Thoracic aorta (tissue), 2 donors: Measurements from ENCODE around the gene GORASP1. TPM values are rescaled to one million over a fixed set of nuclear protein-coding genes. Genes with fewer than 3 reads are reported as not detected.

Experiments
- ATAC-seq: fragments of 150-250 bp; one replicate; pipeline ENCODE4 v1.8.0; 2017; ENCODE audit warnings: low read depth; ENCODE audit not compliant: insufficient number of reproducible peaks, low FRiP score
- DNase-seq: peaks from one replicate; pipeline ENCODE4 v3.0.0-alpha.2; 2020; ENCODE audit warnings: low spot score
- H3K27ac ChIP-seq, 2 donors: fragments of 200-600 bp; sonication (generic); 1 replicate in 1 of 2; 2 replicates in 1 of 2; pipeline ENCODE4 v1.5.1; 2016; ENCODE audit warnings: mild to moderate bottlenecking in 2 of 2, moderate library complexity in 2 of 2
- H3K27me3 ChIP-seq: fragments of 200-600 bp; sonication (generic); replicated peaks from 2 replicates; pipeline ENCODE4 v1.6.0; 2016; ENCODE audit warnings: mild to moderate bottlenecking; ENCODE audit not compliant: insufficient read depth
- H3K36me3 ChIP-seq: fragments of 200-600 bp; sonication (generic); one replicate; pipeline ENCODE4 v1.5.1; 2016
- H3K4me1 ChIP-seq, 2 donors: fragments of 200-600 bp; sonication (generic); 1 replicate in 1 of 2; 2 replicates in 1 of 2; pipeline versions ENCODE4 v1.5.1 to v1.6.0; 2016; ENCODE audit warnings: low read depth in 2 of 2, mild to moderate bottlenecking in 1 of 2; ENCODE audit not compliant: control insufficient read depth in 1 of 2
- H3K4me3 ChIP-seq: fragments of 200-600 bp; sonication (generic); 2 replicates; pipeline ENCODE4 v1.5.1; 2016; ENCODE audit warnings: mild to moderate bottlenecking
- H3K9me3 ChIP-seq: fragments of 200-600 bp; sonication (generic); 2 replicates; pipeline ENCODE4 v1.5.1; 2016
- total RNA-seq, 2 donors: library from RNA; depleted of rRNA; stranded (reverse); fragments of >200 nt; gene quantifications; one replicate each; pipeline versions ENCODE4 v1.1.0 to v1.2.3, GENCODE V29; 2016
- TF ChIP-seq, protein P1 (sequence below): fragments of 200-600 bp; sonication (generic); IDR thresholded peaks from one replicate; pipeline ENCODE4 v1.5.1; 2019; ENCODE audit warnings: antibody characterized with exemption

Gene GORASP1
- total RNA-seq, 2 donors from 2014 or later: 59.3 to 84.6 TPM

DNA sequence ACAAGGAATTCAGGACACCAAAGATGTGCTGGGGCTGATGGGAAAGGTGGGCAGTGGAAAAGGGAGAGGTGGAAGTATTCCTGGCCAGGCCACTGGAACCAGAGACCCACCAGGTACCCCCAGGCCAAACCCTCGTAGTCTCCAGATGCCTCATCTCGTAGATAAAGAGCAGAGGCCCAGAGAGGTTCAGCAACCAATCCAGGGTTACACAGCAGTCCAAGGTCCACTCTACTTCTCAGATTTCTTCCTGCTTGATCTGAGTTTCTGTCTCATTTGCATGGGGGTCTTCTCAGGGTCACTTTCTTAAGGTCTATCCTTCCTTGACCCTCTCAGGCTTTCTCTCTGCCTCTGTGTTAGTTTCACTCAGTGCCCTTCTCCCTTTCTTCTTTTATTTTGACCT, 5.1 kb upstream of the GORASP1 start:
- TF ChIP-seq, protein P1, sequence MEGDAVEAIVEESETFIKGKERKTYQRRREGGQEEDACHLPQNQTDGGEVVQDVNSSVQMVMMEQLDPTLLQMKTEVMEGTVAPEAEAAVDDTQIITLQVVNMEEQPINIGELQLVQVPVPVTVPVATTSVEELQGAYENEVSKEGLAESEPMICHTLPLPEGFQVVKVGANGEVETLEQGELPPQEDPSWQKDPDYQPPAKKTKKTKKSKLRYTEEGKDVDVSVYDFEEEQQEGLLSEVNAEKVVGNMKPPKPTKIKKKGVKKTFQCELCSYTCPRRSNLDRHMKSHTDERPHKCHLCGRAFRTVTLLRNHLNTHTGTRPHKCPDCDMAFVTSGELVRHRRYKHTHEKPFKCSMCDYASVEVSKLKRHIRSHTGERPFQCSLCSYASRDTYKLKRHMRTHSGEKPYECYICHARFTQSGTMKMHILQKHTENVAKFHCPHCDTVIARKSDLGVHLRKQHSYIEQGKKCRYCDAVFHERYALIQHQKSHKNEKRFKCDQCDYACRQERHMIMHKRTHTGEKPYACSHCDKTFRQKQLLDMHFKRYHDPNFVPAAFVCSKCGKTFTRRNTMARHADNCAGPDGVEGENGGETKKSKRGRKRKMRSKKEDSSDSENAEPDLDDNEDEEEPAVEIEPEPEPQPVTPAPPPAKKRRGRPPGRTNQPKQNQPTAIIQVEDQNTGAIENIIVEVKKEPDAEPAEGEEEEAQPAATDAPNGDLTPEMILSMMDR: no peak
- DNase-seq (no peak), ATAC-seq (no peak)
- Histone ChIP-seq H3K4me1 (peaks cover 0 to 12% of the 10 kb centered on the region in 2 donors), H3K36me3 (no peaks in the 10 kb centered on the region), H3K27ac (no peak overlapping the region), H3K9me3 (no peaks in the 10 kb centered on the region), H3K4me3 (no peak overlapping the region), H3K27me3 (no peaks in the 10 kb centered on the region)

DNA sequence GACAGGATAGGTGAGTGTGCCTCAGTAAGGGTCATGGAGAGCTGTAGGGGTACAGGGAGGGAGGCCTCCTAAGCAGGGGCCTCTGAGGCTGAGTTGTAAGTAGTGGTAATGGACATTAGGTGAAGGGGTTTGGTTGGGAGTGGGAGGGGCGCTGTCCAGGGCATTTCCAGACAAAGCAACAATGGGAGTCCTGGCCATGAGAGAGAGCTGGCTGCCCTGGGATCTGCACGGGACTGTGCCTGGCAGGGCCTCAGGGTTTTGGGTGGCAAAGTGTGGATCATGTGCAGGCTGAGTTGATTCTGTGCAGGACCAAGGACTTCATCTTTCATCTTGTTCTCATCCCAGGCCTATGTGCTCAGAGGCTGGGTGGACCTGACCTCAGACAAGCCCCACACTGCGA, 4.7 kb upstream of the GORASP1 start:
- Histone ChIP-seq H3K9me3 (no peaks in the 10 kb centered on the region), H3K4me3 (no peak overlapping the region), H3K36me3 (no peaks in the 10 kb centered on the region), H3K4me1 (peaks cover 0 to 12% of the 10 kb centered on the region in 2 donors), H3K27me3 (no peaks in the 10 kb centered on the region), H3K27ac (no peak overlapping the region)
- TF ChIP-seq, protein P1: no peak
- DNase-seq (no peak), ATAC-seq (no peak)

DNA sequence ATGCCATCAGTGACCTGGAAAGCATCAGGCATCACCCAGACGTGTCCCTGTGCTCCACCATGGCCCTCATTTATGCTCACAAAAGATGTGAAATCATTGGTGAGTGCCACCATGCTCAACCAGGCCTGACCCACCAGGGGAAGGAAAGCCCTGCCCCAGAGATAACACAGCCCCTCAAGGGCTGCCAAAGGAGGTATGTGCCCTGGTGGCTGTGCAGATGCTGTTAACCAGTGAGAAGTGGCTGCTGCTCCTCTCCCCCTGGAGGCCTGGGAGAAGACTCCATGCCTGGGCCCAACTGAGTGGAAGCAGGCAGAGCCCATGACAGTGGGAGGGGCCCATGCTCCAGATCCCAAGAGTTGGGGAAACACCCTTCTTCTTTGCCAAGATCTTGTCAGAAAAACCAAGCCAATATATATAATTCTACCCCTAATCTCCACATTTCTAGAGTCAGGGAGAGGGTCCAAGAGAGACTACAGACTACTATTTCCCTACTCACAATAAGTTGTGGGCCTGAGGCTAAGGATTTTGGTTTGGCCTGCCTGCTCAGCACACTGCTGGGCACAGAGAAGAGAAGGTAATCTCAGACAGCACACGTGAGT, 2.7 kb upstream of the GORASP1 start:
- no peaks in the 10 kb centered on the region for H3K27me3 ChIP-seq
- H3K4me1 ChIP-seq: peaks cover 11 to 25% of the 10 kb centered on the region in 2 donors
- no peak overlapping the region for H3K4me3 ChIP-seq
- ATAC-seq: no peak
- TF ChIP-seq, protein P1: no peak
- no peak overlapping the region for H3K27ac ChIP-seq
- no peaks in the 10 kb centered on the region for H3K9me3 ChIP-seq
- DNase-seq: no peak
- H3K36me3 ChIP-seq: no peaks in the 10 kb centered on the region

DNA sequence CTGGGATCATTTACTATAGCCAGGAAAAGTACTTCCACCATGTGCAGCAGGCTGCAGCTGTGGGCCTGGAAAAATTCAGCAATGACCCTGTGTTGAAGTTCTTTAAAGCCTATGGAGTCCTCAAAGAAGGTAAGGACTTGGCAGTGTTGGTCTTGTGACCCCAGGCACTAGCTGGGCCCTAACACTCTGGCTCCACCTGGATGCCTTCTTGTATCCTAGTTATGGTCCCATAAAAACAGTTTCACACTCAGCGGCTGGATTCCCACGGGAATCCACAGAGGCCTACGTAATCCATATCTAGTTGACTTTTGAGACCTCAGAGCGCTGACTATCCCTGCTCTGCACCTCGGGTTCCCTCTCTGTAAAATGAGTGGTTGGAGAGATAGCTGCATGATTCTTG, 1.7 kb upstream of the GORASP1 start:
- Histone ChIP-seq H3K27me3 (no peaks in the 10 kb centered on the region), H3K36me3 (no peaks in the 10 kb centered on the region), H3K4me1 (peaks cover 11 to 35% of the 10 kb centered on the region in 2 donors), H3K9me3 (no peaks in the 10 kb centered on the region), H3K27ac (no peak overlapping the region), H3K4me3 (no peak overlapping the region)
- TF ChIP-seq, protein P1: no peak
- no peak for ATAC-seq
- no peak for DNase-seq

DNA sequence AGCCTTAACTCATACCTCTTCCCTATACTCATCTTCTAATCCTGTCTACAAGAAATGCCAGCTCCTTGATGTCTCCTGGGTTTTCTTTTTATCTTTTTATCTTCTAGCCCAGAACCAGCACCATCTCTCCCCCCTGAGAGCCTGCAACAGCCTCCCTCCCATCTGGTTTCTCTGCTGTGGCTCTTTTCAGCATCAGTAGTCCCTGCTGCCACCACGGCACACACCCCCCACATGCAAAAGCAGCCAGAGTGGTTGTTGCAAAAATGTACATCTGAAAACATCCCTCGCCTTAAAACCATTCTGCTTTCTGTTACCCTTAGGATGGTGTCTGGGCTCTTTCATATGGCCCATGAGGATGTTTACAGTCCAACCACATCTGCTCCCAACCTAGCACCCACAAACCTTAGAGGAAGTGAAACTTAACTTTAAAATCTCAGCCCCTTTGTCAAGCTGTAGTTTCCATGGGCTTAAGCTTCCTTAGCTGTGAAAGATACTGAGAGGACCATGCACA, 828 bp upstream of the GORASP1 start:
- H3K36me3 ChIP-seq: no peaks in the 10 kb centered on the region
- TF ChIP-seq, protein P1: no peak
- DNase-seq (no peak), ATAC-seq (no peak)
- H3K27ac ChIP-seq: peak overlapping the region; percentile 96 to 97
- no peaks in the 10 kb centered on the region for H3K27me3 ChIP-seq
- H3K9me3 ChIP-seq: no peaks in the 10 kb centered on the region
- H3K4me1 ChIP-seq: peaks cover 14 to 44% of the 10 kb centered on the region in 2 donors
- H3K4me3 ChIP-seq: peak overlapping the region; percentile 96
